ENCODE data around the gene KNDC1. TPM values are rescaled to one million over a fixed set of nuclear protein-coding genes. Genes with fewer than 3 reads are reported as not detected.
A peak's percentile ranks its signal among the peaks of the same experiment; 100 is the strongest.
"Not testable (repeated sequence)": the region's sequence is repeated elsewhere in the genome, so short reads cannot be mapped to it uniquely, and the experiment has no call there.

Gene KNDC1
- total RNA-seq = 10 to 100 TPM in 1 of 4 donors, 1 to 10 TPM in 2, under 1 TPM in 1; under 0.01 to 12.5 (median 5.3) TPM

DNA sequence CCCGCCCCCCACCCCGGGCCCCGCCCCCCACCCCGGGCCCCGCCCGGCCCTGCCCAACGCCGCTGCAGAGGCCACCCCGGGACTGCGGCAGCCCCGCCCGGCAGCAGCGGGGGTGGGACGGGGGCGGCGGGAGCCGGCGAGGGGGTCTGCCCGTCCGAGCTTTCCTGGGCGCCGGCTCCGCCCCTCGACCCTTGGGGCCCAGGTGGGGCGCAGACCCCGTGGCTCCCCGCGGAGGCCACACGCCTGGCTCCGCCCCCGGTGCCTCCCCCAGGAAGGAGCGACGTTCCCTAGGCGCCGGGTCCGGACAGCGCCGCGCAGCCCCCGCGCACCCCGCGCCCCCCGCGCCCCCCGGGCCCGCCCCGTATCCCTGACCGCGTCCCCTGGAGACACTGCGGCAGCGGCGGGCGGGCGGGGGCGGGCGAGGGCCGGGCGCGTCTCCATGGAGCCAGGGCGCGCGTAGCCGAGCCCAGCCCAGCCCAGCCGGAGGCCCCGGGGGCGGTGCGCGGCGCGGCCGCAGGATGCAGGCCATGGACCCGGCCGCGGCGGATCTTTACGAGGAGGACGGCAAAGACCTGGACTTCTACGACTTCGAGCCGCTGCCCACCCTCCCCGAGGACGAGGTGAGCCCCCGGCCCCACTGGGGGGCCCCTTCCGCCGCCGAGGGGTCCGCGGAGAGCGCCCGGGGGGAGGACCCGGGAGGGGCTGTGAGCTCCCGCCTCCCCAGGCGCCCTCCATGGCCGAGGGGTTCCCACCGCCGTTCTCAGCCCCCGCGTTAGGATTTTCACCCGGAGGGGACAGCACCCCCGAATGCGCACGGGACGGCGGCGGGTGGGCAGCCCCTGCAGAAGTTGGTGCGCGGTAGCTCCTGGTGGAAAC is at the start of gene KNDC1:
Gene KNDC1, plus strand, starts transcription at position 270 of the 876 bp plus-strand sequence. Its CDS starts 249 bp downstream, at position 519.
- intact Hi-C loops (cut with DNase I; ENCODE audit: low total_unique reads) = no loop called here
- Histone ChIP-seq H3K4me1 (peaks cover 0 to 13% of the 10 kb centered on the region in 2 donors), H3K9me3 (no peaks in the 10 kb centered on the region), H3K4me3 (peak within 1 kb of the TSS; percentile 49 to 75), H3K27me3 (no peaks in the 10 kb centered on the region), H3K36me3 (no peaks in the 10 kb centered on the region), H3K27ac (peak within 1 kb of the TSS; percentile 66 to 80)
- DNase-seq = peak in 1 of 2 donors; percentile 41
- TF ChIP-seq CTCF (IDR thresholded peaks at IDR 0.05) (no peak), POLR2A (IDR thresholded peaks at IDR 0.05) (no peak)

- TF ChIP-seq CTCF (IDR thresholded peaks at IDR 0.05) (no peak), POLR2A (IDR thresholded peaks at IDR 0.05) (no peak)
- Histone ChIP-seq H3K9me3 (peaks cover 0 to 3% of the 10 kb centered on the region in 2 donors), H3K4me3 (no peak overlapping the region), H3K4me1 (no peaks in the 10 kb centered on the region), H3K36me3 (no peaks in the 10 kb centered on the region), H3K27me3 (no peaks in the 10 kb centered on the region), H3K27ac (no peak overlapping the region)
- intact Hi-C loops (cut with DNase I; ENCODE audit: low total_unique reads) = no loop called here
- DNase-seq = no peak
Observed at GRCh38 chr10:133110609-133111275, 49.3 kb upstream of the KNDC1 start.

GRCh38 chr10:133111640-133112039 is 48.4 kb upstream of the KNDC1 start:
- H3K27ac ChIP-seq; intact Hi-C loops (cut with DNase I; ENCODE audit: low total_unique reads); H3K27me3 ChIP-seq; H3K4me1 ChIP-seq; H3K36me3 ChIP-seq; H3K9me3 ChIP-seq; DNase-seq; H3K4me3 ChIP-seq: not testable (repeated sequence)

- no peak for TF ChIP-seq POLR2A (IDR thresholded peaks at IDR 0.05)
- no peak for TF ChIP-seq CTCF (IDR thresholded peaks at IDR 0.05)
- H3K27ac ChIP-seq = no peak overlapping the region
- H3K4me1 ChIP-seq = no peaks in the 10 kb centered on the region
- no peak overlapping the region for H3K4me3 ChIP-seq
- no peaks in the 10 kb centered on the region for H3K36me3 ChIP-seq
- no peaks in the 10 kb centered on the region for H3K27me3 ChIP-seq
- DNase-seq = no peak
- H3K9me3 ChIP-seq = no peaks in the 10 kb centered on the region
- intact Hi-C loops (cut with DNase I; ENCODE audit: low total_unique reads) = no loop called here
Observed at GRCh38 chr10:133113146-133113830, 46.7 kb upstream of the KNDC1 start.

DNA sequence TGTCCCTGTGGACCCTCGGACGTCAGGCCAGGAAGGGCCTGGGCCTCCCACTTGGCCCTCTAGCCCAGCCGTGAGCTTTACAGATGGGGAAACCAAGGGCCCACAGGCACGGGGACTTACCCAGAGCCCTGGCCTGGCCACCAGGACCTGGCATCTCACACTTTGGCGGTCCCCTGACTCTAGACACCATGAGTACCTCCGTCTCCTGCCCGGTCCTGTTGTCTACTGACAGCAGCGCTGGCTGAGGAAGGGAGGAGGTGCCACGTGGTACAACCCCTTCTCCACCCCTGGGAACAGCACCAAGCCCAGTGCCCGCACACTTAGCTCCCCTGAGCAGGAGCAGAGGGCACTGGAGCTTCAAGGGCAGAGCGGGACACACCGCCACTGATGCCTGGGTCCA is 46.2 kb upstream of the KNDC1 start:
- intact Hi-C loops (cut with DNase I; ENCODE audit: low total_unique reads) = no loop called here
- H3K27ac ChIP-seq = no peak overlapping the region
- H3K36me3 ChIP-seq = no peaks in the 10 kb centered on the region
- H3K4me1 ChIP-seq = no peaks in the 10 kb centered on the region
- H3K4me3 ChIP-seq = no peak overlapping the region
- TF ChIP-seq CTCF (IDR thresholded peaks at IDR 0.05) = no peak
- TF ChIP-seq POLR2A (IDR thresholded peaks at IDR 0.05) = no peak
- H3K27me3 ChIP-seq = no peaks in the 10 kb centered on the region
- H3K9me3 ChIP-seq = no peaks in the 10 kb centered on the region
- DNase-seq = no peak
